Esophagus muscularis mucosa (tissue), 4 donors: ENCODE measurements around the gene MARK3.

ENCODE experiments used
- EP300 ChIP-seq: sonication (generic); formaldehyde crosslinking; IDR thresholded peaks from one replicate; pipeline ENCODE4 v1.6.1; 2017; ENCODE audit warnings: antibody characterized with exemption
- POLR2A ChIP-seq: fragments of 450-650 bp; IDR thresholded peaks from one replicate; pipeline ENCODE4 v1.6.1; 2017; ENCODE audit warnings: antibody characterized with exemption, moderate library complexity, mild to moderate bottlenecking, low read depth
- TF ChIP-seq, protein P1 (sequence below), 3 experiments: fragments of 200-600 bp in 2 of 3; fragments of 450-650 bp in 1 of 3; sonication (generic) in 2 of 3; IDR thresholded peaks; one replicate each; pipeline ENCODE4 v1.5.1; 2017 to 2019; ENCODE audit warnings: antibody characterized with exemption in 3 of 3, mild to moderate bottlenecking in 2 of 3, moderate library complexity in 1 of 3

DNA sequence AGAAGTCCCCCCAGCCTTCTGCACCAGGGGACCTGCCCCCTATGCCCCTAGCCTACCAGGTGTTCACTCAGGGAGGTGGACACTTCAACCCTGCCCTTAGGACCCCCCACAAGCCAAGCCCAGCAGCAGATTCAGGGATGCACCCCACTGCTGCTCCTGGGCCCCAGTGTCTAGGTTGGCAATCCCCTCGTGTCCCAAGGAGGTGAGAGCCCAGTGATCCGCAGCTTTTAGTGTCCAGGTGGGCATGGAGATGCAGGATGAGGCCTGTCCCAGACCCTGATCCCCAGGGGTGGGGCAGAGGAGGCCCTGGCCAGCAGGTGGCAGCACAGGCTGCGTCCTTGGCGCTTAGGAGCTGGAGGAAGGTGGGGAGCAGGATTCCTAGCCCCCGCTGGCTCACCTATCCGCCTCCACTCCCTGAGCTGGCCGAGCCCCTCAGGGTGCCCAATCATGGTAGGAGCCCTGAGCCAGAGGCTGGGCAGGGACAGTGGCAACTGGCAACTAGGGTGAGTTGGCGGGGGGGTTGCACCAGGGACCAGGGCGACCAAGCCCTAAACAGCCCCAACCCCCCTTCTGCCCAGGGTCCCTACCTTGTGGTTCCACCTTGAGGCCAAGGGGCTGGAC, 133.3 kb downstream of the MARK3 start:
- TF ChIP-seq, protein P1, sequence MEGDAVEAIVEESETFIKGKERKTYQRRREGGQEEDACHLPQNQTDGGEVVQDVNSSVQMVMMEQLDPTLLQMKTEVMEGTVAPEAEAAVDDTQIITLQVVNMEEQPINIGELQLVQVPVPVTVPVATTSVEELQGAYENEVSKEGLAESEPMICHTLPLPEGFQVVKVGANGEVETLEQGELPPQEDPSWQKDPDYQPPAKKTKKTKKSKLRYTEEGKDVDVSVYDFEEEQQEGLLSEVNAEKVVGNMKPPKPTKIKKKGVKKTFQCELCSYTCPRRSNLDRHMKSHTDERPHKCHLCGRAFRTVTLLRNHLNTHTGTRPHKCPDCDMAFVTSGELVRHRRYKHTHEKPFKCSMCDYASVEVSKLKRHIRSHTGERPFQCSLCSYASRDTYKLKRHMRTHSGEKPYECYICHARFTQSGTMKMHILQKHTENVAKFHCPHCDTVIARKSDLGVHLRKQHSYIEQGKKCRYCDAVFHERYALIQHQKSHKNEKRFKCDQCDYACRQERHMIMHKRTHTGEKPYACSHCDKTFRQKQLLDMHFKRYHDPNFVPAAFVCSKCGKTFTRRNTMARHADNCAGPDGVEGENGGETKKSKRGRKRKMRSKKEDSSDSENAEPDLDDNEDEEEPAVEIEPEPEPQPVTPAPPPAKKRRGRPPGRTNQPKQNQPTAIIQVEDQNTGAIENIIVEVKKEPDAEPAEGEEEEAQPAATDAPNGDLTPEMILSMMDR (IDR thresholded peaks at IDR 0.05), result peak; percentile 93 to 96 (median 95)
- no peak for TF ChIP-seq EP300
- no peak for TF ChIP-seq POLR2A
